Measurements from ENCODE around the gene BMF. TPM values are rescaled to one million over a fixed set of nuclear protein-coding genes. Genes with fewer than 3 reads are reported as not detected.

The BMF gene
- total RNA-seq, 1 donor from 2014 or later, result 112 TPM

- TF ChIP-seq CTCF (conservative IDR thresholded peaks at IDR 0.05), result no peak
- peaks cover 86% of the 10 kb centered on the region for H3K4me1 Mint-ChIP-seq (ENCODE audit: unreplicated experiment)
- H3K36me3 Mint-ChIP-seq, result peaks cover 8% of the 10 kb centered on the region
- peaks cover 4% of the 10 kb centered on the region for H3K27me3 Mint-ChIP-seq
- H3K27ac Mint-ChIP-seq, result peak overlapping the region; percentile 86
- H3K4me3 Mint-ChIP-seq, result peak overlapping the region; percentile 68
- DNase-seq (ENCODE audit: extremely low spot score, unreplicated experiment), result no peak
- no peaks in the 10 kb centered on the region for H3K9me3 Mint-ChIP-seq
These were observed 23.4 kb downstream of the BMF start for GRCh38 chr15:40085266-40085665.

GRCh38 chr15:40084650-40085049 lies 24.0 kb downstream of the BMF start:
- Mint-ChIP-seq H3K27me3 (peaks cover 4% of the 10 kb centered on the region), H3K36me3 (peaks cover 4% of the 10 kb centered on the region), H3K4me1 (ENCODE audit: unreplicated experiment) (peaks cover 82% of the 10 kb centered on the region), H3K27ac (peak overlapping the region; percentile 86), H3K9me3 (no peaks in the 10 kb centered on the region), H3K4me3 (peak overlapping the region; percentile 68)
- DNase-seq (ENCODE audit: extremely low spot score, unreplicated experiment), result no peak
- TF ChIP-seq CTCF (conservative IDR thresholded peaks at IDR 0.05), result no peak

- no peak for DNase-seq (ENCODE audit: extremely low spot score, unreplicated experiment)
- peak overlapping the region; percentile 76 for H3K4me3 Mint-ChIP-seq
- peaks cover 72% of the 10 kb centered on the region for H3K4me1 Mint-ChIP-seq (ENCODE audit: unreplicated experiment)
- peaks cover 3% of the 10 kb centered on the region for H3K36me3 Mint-ChIP-seq
- H3K27me3 Mint-ChIP-seq, result peaks cover 7% of the 10 kb centered on the region
- H3K9me3 Mint-ChIP-seq, result no peaks in the 10 kb centered on the region
- TF ChIP-seq CTCF (conservative IDR thresholded peaks at IDR 0.05), result peak; percentile 5
- peak overlapping the region; percentile 89 for H3K27ac Mint-ChIP-seq
These were observed 26.3 kb downstream of the BMF start for GRCh38 chr15:40082195-40082883.

GRCh38 chr15:40081691-40082194 lies 26.9 kb downstream of the BMF start:
- H3K4me1 Mint-ChIP-seq (ENCODE audit: unreplicated experiment), result peaks cover 66% of the 10 kb centered on the region
- H3K27me3 Mint-ChIP-seq, result peaks cover 7% of the 10 kb centered on the region
- peak; percentile 82 for DNase-seq (ENCODE audit: extremely low spot score, unreplicated experiment)
- peaks cover 3% of the 10 kb centered on the region for H3K36me3 Mint-ChIP-seq
- no peaks in the 10 kb centered on the region for H3K9me3 Mint-ChIP-seq
- peak; percentile 46 for TF ChIP-seq CTCF (conservative IDR thresholded peaks at IDR 0.05)
- H3K27ac Mint-ChIP-seq, result peak overlapping the region; percentile 89
- H3K4me3 Mint-ChIP-seq, result peak overlapping the region; percentile 76

GRCh38 chr15:40080847-40081246 lies 27.8 kb downstream of the BMF start:
- DNase-seq (ENCODE audit: extremely low spot score, unreplicated experiment), result no peak
- H3K4me1 Mint-ChIP-seq (ENCODE audit: unreplicated experiment), result peaks cover 59% of the 10 kb centered on the region
- H3K36me3 Mint-ChIP-seq, result peaks cover 3% of the 10 kb centered on the region
- peak overlapping the region; percentile 89 for H3K27ac Mint-ChIP-seq
- H3K27me3 Mint-ChIP-seq, result peaks cover 7% of the 10 kb centered on the region
- peak overlapping the region; percentile 82 for H3K4me3 Mint-ChIP-seq
- no peaks in the 10 kb centered on the region for H3K9me3 Mint-ChIP-seq
- TF ChIP-seq CTCF (conservative IDR thresholded peaks at IDR 0.05), result no peak
